ENCODE measurements around the gene TRIP11.

The TRIP11 gene

DNA sequence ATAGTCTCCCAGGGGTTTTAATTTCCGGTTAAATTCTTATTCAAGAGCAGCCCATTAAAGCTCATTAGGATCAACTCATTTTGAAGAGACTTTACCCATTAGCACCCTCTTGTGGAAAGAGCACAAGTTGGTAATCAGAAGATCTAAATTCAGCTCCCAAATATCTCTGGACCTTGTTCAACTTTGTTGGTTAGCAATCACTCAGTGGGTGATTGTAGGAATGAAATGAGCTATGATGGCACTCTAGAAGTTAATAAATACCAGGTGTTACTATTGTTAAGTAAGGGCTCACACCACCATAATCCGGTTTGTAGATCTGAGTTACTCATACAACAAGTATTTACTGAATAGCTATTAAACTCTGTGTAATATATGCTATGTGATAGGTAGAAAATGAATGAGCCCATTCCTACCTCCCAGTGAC, 42.9 kb downstream of the TRIP11 start:
- DNase-seq (ENCODE audit: low read depth) = peak; percentile 96
- H3K4me3 ChIP-seq (ENCODE audit: control insufficient read depth, low read depth, low read length) = no peak overlapping the region
- TF ChIP-seq, protein P1, sequence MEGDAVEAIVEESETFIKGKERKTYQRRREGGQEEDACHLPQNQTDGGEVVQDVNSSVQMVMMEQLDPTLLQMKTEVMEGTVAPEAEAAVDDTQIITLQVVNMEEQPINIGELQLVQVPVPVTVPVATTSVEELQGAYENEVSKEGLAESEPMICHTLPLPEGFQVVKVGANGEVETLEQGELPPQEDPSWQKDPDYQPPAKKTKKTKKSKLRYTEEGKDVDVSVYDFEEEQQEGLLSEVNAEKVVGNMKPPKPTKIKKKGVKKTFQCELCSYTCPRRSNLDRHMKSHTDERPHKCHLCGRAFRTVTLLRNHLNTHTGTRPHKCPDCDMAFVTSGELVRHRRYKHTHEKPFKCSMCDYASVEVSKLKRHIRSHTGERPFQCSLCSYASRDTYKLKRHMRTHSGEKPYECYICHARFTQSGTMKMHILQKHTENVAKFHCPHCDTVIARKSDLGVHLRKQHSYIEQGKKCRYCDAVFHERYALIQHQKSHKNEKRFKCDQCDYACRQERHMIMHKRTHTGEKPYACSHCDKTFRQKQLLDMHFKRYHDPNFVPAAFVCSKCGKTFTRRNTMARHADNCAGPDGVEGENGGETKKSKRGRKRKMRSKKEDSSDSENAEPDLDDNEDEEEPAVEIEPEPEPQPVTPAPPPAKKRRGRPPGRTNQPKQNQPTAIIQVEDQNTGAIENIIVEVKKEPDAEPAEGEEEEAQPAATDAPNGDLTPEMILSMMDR (conservative IDR thresholded peaks at IDR 0.05; ENCODE audit: control insufficient read depth, insufficient read depth, low read depth, low read length) = peak; percentile 75

DNA sequence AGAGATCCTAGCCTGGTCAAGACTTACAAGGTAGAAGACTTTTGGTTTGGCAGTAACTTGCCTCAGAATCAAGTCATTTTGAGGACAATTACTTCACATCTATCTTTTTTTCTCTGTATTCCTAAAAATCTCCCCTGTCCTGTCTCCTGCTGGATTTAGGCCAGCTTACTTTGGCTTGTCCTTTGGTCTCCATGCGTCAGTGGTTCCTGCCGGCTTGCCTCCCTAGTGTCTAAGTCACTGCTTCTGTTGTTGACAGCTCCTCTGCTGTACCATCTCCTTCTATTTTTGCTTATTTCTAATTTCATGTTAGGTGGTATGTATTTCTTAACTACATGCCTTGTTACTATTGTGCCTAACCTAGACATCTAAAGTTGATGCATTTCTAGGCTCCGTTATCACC, 52.7 kb downstream of the TRIP11 start:
- H3K4me3 ChIP-seq (ENCODE audit: control insufficient read depth, low read depth, low read length) = no peak overlapping the region
- TF ChIP-seq, protein P1 (conservative IDR thresholded peaks at IDR 0.05; ENCODE audit: control insufficient read depth, insufficient read depth, low read depth, low read length) = no peak
- no peak for DNase-seq (ENCODE audit: low read depth)

GRCh38 chr14:91985521-91986255, 54.2 kb downstream of the TRIP11 start:
- H3K4me3 ChIP-seq (ENCODE audit: control insufficient read depth, low read depth, low read length) = no peak overlapping the region
- TF ChIP-seq, protein P1 (conservative IDR thresholded peaks at IDR 0.05; ENCODE audit: control insufficient read depth, insufficient read depth, low read depth, low read length) = no peak
- peak; percentile 49 for DNase-seq (ENCODE audit: low read depth)

DNA sequence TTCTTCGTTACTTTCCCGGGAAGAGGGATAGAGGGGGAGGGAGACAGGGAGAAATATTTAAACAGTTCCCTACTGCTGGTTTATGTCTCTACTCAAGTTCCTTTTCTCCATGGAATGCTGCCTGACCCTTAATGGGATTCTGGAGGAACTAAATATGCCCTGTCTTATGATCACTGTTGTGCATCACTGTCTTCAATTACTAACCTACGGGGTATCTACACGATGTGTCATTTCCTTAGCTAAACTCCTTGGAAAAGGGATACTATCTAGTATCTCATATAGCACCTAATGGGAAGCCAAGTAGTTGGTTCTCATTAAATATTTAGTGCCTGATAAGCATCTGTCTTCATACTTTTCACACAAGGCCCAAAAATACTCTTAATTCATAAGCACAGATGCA, 54.9 kb downstream of the TRIP11 start:
- DNase-seq (ENCODE audit: low read depth) = peak; percentile 89
- no peak overlapping the region for H3K4me3 ChIP-seq (ENCODE audit: control insufficient read depth, low read depth, low read length)
- TF ChIP-seq, protein P1 (conservative IDR thresholded peaks at IDR 0.05; ENCODE audit: control insufficient read depth, insufficient read depth, low read depth, low read length) = no peak

GRCh38 chr14:91983588-91983987, 56.3 kb downstream of the TRIP11 start:
- no peak overlapping the region for H3K4me3 ChIP-seq (ENCODE audit: control insufficient read depth, low read depth, low read length)
- TF ChIP-seq, protein P1 (conservative IDR thresholded peaks at IDR 0.05; ENCODE audit: control insufficient read depth, insufficient read depth, low read depth, low read length) = no peak
- peak; percentile 59 for DNase-seq (ENCODE audit: low read depth)

DNA sequence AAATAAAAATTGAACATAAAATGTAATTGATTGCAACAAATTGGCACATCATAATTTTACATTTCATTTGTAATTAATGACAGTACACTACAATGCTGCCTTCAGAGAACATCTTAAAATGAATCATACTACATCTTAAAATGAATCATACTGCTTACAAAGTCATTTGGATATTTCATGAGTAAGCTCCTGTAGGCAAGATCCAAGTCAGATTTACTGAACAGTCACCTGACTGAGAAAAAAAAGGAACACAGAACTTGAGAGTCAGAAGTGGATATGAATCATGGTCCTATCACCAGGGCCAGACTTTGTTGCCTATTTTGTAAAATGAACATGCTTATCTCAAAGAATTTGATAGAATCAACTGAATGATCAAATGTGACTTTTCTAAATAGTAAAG, 59.7 kb downstream of the TRIP11 start:
- TF ChIP-seq, protein P1 (conservative IDR thresholded peaks at IDR 0.05; ENCODE audit: control insufficient read depth, insufficient read depth, low read depth, low read length) = no peak
- DNase-seq (ENCODE audit: low read depth) = peak; percentile 97
- no peak overlapping the region for H3K4me3 ChIP-seq (ENCODE audit: control insufficient read depth, low read depth, low read length)

All from fibroblast of mammary gland (primary cell).